Liver (tissue), 9 donors: ENCODE results near the gene HIBADH. TPM values are rescaled to one million over a fixed set of nuclear protein-coding genes. Genes with fewer than 3 reads are reported as not detected.
A peak's percentile ranks its signal among the peaks of the same experiment; 100 is the strongest.

Experiments used
- DNase-seq: peaks from one replicate; pipeline ENCODE4 v3.0.0-alpha.2; 2017; ENCODE audit warnings: low spot score
- H3K27ac ChIP-seq, 2 donors: one replicate each; pipeline ENCODE4 v1.7.0; 2013; ENCODE audit warnings: inconsistent platforms in 2 of 2, low read length in 2 of 2, control low read depth in 1 of 2, low read depth in 1 of 2, mild to moderate bottlenecking in 1 of 2
- H3K27me3 ChIP-seq, 4 donors: one replicate each; pipeline versions ENCODE4 v1.6.1 to v1.7.0; 2013; ENCODE audit warnings: low read length in 3 of 4, inconsistent platforms in 1 of 4, mild to moderate bottlenecking in 1 of 4, moderate library complexity in 1 of 4; ENCODE audit not compliant: control insufficient read depth in 4 of 4, insufficient read depth in 4 of 4
- H3K36me3 ChIP-seq, 4 donors: one replicate each; pipeline versions ENCODE4 v1.6.1 to v1.7.0; 2013; ENCODE audit warnings: low read length in 3 of 4, mild to moderate bottlenecking in 3 of 4, low read depth in 1 of 4, moderate library complexity in 1 of 4; ENCODE audit not compliant: control insufficient read depth in 4 of 4, insufficient read depth in 3 of 4
- H3K4me1 ChIP-seq, 4 donors: one replicate each; pipeline versions ENCODE4 v1.6.1 to v1.7.0; 2013; ENCODE audit warnings: low read length in 3 of 4, mild to moderate bottlenecking in 3 of 4, moderate library complexity in 1 of 4; ENCODE audit not compliant: control insufficient read depth in 4 of 4, insufficient read depth in 4 of 4
- H3K4me3 ChIP-seq, 3 donors: one replicate each; pipeline versions ENCODE4 v1.6.1 to v1.7.0; 2013; ENCODE audit warnings: low read length in 3 of 3, control low read depth in 1 of 3, low read depth in 1 of 3, mild to moderate bottlenecking in 1 of 3
- H3K9ac ChIP-seq, 2 donors: one replicate each; pipeline ENCODE4 v1.7.0; 2013; ENCODE audit warnings: low read length in 2 of 2, mild to moderate bottlenecking in 2 of 2, moderate library complexity in 2 of 2, control low read depth in 1 of 2, low read depth in 1 of 2
- H3K9me3 ChIP-seq, 4 donors: one replicate each; pipeline versions ENCODE4 v1.6.1 to v1.7.0; 2013; ENCODE audit warnings: low read length in 3 of 4; ENCODE audit not compliant: control insufficient read depth in 4 of 4
- CTCF ChIP-seq: fragments of 150-350 bp; IDR thresholded peaks from 2 replicates; pipeline ENCODE4 v1.5.1; 2017; ENCODE audit warnings: improper control_type of control experiment, low read depth, low read length; ENCODE audit not compliant: missing input control
- EGR1 ChIP-seq, 2 donors: IDR thresholded peaks; 2 replicates each; pipeline ENCODE4 v1.6.1; 2016 to 2018; ENCODE audit warnings: antibody characterized with exemption in 2 of 2, low read depth in 2 of 2
- FOXA1 ChIP-seq: IDR thresholded peaks from 2 replicates; pipeline ENCODE4 v1.6.1; 2016; ENCODE audit warnings: antibody characterized with exemption
- FOXA2 ChIP-seq: IDR thresholded peaks from 2 replicates; pipeline ENCODE4 v1.6.1; 2016; ENCODE audit warnings: antibody characterized with exemption
- GABPA ChIP-seq, 2 donors: IDR thresholded peaks in 1 of 2; conservative IDR thresholded peaks in 1 of 2; 2 replicates each; pipeline ENCODE4 v1.6.1; 2016; ENCODE audit warnings: antibody characterized with exemption in 2 of 2, mild to moderate bottlenecking in 1 of 2, moderate library complexity in 1 of 2
- HNF4A ChIP-seq, 2 donors: conservative IDR thresholded peaks; 2 replicates each; pipeline ENCODE4 v1.6.1; 2016; ENCODE audit warnings: antibody characterized with exemption in 2 of 2, mild to moderate bottlenecking in 2 of 2
- HNF4G ChIP-seq: IDR thresholded peaks from 2 replicates; pipeline ENCODE4 v1.6.1; 2016; ENCODE audit warnings: antibody characterized with exemption
- JUND ChIP-seq, 2 donors: IDR thresholded peaks; 2 replicates each; pipeline ENCODE4 v1.6.1; 2016; ENCODE audit warnings: antibody characterized with exemption in 2 of 2
- NR2F2 ChIP-seq: IDR thresholded peaks from 2 replicates; pipeline ENCODE4 v1.6.1; 2016; ENCODE audit warnings: antibody characterized with exemption
- RAD21 ChIP-seq, 2 donors: IDR thresholded peaks; 2 replicates each; pipeline ENCODE4 v1.6.1; 2016; ENCODE audit warnings: antibody characterized with exemption in 2 of 2, mild to moderate bottlenecking in 2 of 2
- RXRA ChIP-seq, 2 donors: IDR thresholded peaks; 2 replicates each; pipeline ENCODE4 v1.6.1; 2017 to 2018; ENCODE audit warnings: antibody characterized with exemption in 2 of 2, mild to moderate bottlenecking in 1 of 2
- SP1 ChIP-seq: IDR thresholded peaks from 2 replicates; pipeline ENCODE4 v1.6.1; 2018; ENCODE audit warnings: antibody characterized with exemption, mild to moderate bottlenecking
- TAF1 ChIP-seq: conservative IDR thresholded peaks from 2 replicates; pipeline ENCODE4 v1.6.1; 2016; ENCODE audit warnings: antibody characterized with exemption, mild to moderate bottlenecking
- YY1 ChIP-seq: IDR thresholded peaks from 2 replicates; pipeline ENCODE4 v1.6.1; 2016; ENCODE audit warnings: antibody characterized with exemption, mild to moderate bottlenecking
- ZBTB33 ChIP-seq: IDR thresholded peaks from 2 replicates; pipeline ENCODE4 v1.6.1; 2016; ENCODE audit warnings: antibody characterized with exemption
- WGBS: extraction: QIAGEN DNeasy Blood & Tissue Kit; methylation state at CpG from one replicate; pipeline ENCODE4 v1.1.7; 2013; 5-methylcytosine and 5-hydroxymethylcytosine counted together
- polyA plus RNA-seq, 2 donors: library from polyadenylated mRNA; stranded (reverse) in 1 of 2; unstranded in 1 of 2; fragments of 200-250 nt in 1 of 2; fragments of >200 nt in 1 of 2; fragmentation: Nextera tagmentation in 1 of 2; extraction: Ambion mirVana in 1 of 2; gene quantifications; one replicate each; pipeline versions ENCODE4 v1.2.1 to v1.2.3, GENCODE V29; 2013 to 2015
- total RNA-seq, 2 donors: library from RNA; depleted of rRNA; stranded (reverse); fragments of >200 nt; gene quantifications; one replicate each; pipeline ENCODE4 v1.2.3, GENCODE V29; 2014
- TF ChIP-seq, protein P1 (sequence below): IDR thresholded peaks from 2 replicates; pipeline ENCODE4 v1.6.1; 2016; ENCODE audit warnings: antibody characterized with exemption
- TF ChIP-seq, protein P2 (sequence below): IDR thresholded peaks from 2 replicates; pipeline ENCODE4 v1.6.1; 2016; ENCODE audit warnings: antibody characterized with exemption
- TF ChIP-seq, protein P3 (sequence below): IDR thresholded peaks from 2 replicates; pipeline ENCODE4 v1.6.1; 2016; ENCODE audit warnings: antibody characterized with exemption, mild to moderate bottlenecking
- donor health status: healthy.
- donor health status: healthy.
- donor health status: healthy.
- donor health status: healthy.
- donor health status: healthy.

The HIBADH gene
- total and polyA plus RNA-seq, 4 donors: 27.7 to 78.9 (median 58.2) TPM

GRCh38 chr7:27663989-27664331 is 1.3 kb upstream of the HIBADH start:
- Histone ChIP-seq H3K4me3 (peak overlapping the region in 1 of 3 donors; percentile 12), H3K9ac (peak overlapping the region in 1 of 2 donors; percentile 55), H3K4me1 (peaks cover 4 to 25% (median 12%) of the 10 kb centered on the region in 4 donors), H3K9me3 (no peaks in the 10 kb centered on the region), H3K27ac (peak overlapping the region; percentile 83 to 97), H3K27me3 (no peaks in the 10 kb centered on the region), H3K36me3 (no peaks in the 10 kb centered on the region)
- no peak for DNase-seq
- TF ChIP-seq JUND (IDR thresholded peaks at IDR 0.05): no peak
- TF ChIP-seq HNF4G: peak; percentile 45
- TF ChIP-seq HNF4A (conservative IDR thresholded peaks at IDR 0.05): peak; percentile 69 to 85
- TF ChIP-seq, protein P1, sequence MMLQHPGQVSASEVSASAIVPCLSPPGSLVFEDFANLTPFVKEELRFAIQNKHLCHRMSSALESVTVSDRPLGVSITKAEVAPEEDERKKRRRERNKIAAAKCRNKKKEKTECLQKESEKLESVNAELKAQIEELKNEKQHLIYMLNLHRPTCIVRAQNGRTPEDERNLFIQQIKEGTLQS: no peak
- TF ChIP-seq, protein P2, sequence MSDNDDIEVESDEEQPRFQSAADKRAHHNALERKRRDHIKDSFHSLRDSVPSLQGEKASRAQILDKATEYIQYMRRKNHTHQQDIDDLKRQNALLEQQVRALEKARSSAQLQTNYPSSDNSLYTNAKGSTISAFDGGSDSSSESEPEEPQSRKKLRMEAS: no peak
- no peak for TF ChIP-seq CTCF
- TF ChIP-seq SP1: peak; percentile 84
- no peak for TF ChIP-seq ZBTB33
- no peak for TF ChIP-seq NR2F2
- TF ChIP-seq TAF1: no peak
- TF ChIP-seq RXRA (IDR thresholded peaks at IDR 0.05): peak; percentile 63 to 88
- TF ChIP-seq FOXA1: no peak
- TF ChIP-seq GABPA (IDR thresholded peaks at IDR 0.05 in 1 of 2, conservative IDR thresholded peaks at IDR 0.05 in 1 of 2): no peak
- TF ChIP-seq RAD21 (IDR thresholded peaks at IDR 0.05): no peak
- TF ChIP-seq, protein P3, sequence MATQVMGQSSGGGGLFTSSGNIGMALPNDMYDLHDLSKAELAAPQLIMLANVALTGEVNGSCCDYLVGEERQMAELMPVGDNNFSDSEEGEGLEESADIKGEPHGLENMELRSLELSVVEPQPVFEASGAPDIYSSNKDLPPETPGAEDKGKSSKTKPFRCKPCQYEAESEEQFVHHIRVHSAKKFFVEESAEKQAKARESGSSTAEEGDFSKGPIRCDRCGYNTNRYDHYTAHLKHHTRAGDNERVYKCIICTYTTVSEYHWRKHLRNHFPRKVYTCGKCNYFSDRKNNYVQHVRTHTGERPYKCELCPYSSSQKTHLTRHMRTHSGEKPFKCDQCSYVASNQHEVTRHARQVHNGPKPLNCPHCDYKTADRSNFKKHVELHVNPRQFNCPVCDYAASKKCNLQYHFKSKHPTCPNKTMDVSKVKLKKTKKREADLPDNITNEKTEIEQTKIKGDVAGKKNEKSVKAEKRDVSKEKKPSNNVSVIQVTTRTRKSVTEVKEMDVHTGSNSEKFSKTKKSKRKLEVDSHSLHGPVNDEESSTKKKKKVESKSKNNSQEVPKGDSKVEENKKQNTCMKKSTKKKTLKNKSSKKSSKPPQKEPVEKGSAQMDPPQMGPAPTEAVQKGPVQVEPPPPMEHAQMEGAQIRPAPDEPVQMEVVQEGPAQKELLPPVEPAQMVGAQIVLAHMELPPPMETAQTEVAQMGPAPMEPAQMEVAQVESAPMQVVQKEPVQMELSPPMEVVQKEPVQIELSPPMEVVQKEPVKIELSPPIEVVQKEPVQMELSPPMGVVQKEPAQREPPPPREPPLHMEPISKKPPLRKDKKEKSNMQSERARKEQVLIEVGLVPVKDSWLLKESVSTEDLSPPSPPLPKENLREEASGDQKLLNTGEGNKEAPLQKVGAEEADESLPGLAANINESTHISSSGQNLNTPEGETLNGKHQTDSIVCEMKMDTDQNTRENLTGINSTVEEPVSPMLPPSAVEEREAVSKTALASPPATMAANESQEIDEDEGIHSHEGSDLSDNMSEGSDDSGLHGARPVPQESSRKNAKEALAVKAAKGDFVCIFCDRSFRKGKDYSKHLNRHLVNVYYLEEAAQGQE: no peak
- no peak for TF ChIP-seq FOXA2
- TF ChIP-seq EGR1 (IDR thresholded peaks at IDR 0.05; ENCODE audit: low read depth in 2 of 2): peak in 1 of 2 donors; percentile 26
- TF ChIP-seq YY1: peak; percentile 28
- 32% methylated on average over 3 of the region's 3 CpGs for WGBS
